Measurements from ENCODE around the gene TOM1. TPM values are rescaled to one million over a fixed set of nuclear protein-coding genes. Genes with fewer than 3 reads are reported as not detected.

The TOM1 gene
- total RNA-seq = 83.2 TPM
- long read RNA-seq, transcript TOM1-214 (3 exons, 849 nt) = minor isoform, 9 of 432 reads
- long read RNA-seq, transcript TOM1-204 (15 exons, 2,390 nt) = minor isoform, 54 of 432 reads
- long read RNA-seq, transcript TOM1-210 (15 exons, 2,389 nt) = major isoform, 250 of 432 reads
- long read RNA-seq, partial matches to known transcripts = 42 of 432 reads
- long read RNA-seq, other reads (novel, unspliced or antisense) = 73 of 432 reads

GRCh38 chr22:35299673-35300499 lies at the start of gene TOM1:
TSS of gene TOM1 (plus strand) at chr22:35299894. CDS start at chr22:35299929, 35 bp downstream.
- DNase-seq (ENCODE audit: low spot score) = peak; percentile 99

- no peak for DNase-seq (ENCODE audit: low spot score)
These were observed 49.5 kb upstream of the TOM1 start for GRCh38 chr22:35250156-35250555.

GRCh38 chr22:35253946-35254345 lies 45.7 kb upstream of the TOM1 start:
- DNase-seq (ENCODE audit: low spot score) = no peak

- no peak for DNase-seq (ENCODE audit: low spot score)
These were observed 42.7 kb upstream of the TOM1 start for GRCh38 chr22:35257002-35257320.

- peak; percentile 95 for DNase-seq (ENCODE audit: low spot score)
These were observed 42.1 kb upstream of the TOM1 start, which contains the start of gene HMGXB4 for GRCh38 chr22:35257321-35258190. TSS of gene HMGXB4 (plus strand) at chr22:35257493. CDS start at chr22:35262391, 4,898 bp downstream.

- DNase-seq (ENCODE audit: low spot score) = no peak
These were observed 41.3 kb upstream of the TOM1 start for GRCh38 chr22:35258191-35258988.

- no peak for DNase-seq (ENCODE audit: low spot score)
These were observed 34.7 kb upstream of the TOM1 start for GRCh38 chr22:35264986-35265385.

- no peak for DNase-seq (ENCODE audit: low spot score)
These were observed 33.4 kb upstream of the TOM1 start for GRCh38 chr22:35266277-35266676.

GRCh38 chr22:35269630-35270029 lies 30.1 kb upstream of the TOM1 start:
- no peak for DNase-seq (ENCODE audit: low spot score)

- DNase-seq (ENCODE audit: low spot score) = no peak
These were observed 25.4 kb upstream of the TOM1 start for GRCh38 chr22:35274154-35274871.

GRCh38 chr22:35275580-35275979 lies 24.1 kb upstream of the TOM1 start:
- no peak for DNase-seq (ENCODE audit: low spot score)

- no peak for DNase-seq (ENCODE audit: low spot score)
These were observed 23.7 kb upstream of the TOM1 start for GRCh38 chr22:35276019-35276418.

GRCh38 chr22:35288116-35288515 lies 11.6 kb upstream of the TOM1 start:
- no peak for DNase-seq (ENCODE audit: low spot score)

- no peak for DNase-seq (ENCODE audit: low spot score)
These were observed 6.9 kb upstream of the TOM1 start for GRCh38 chr22:35292786-35293185.

GRCh38 chr22:35296051-35296450 lies 3.6 kb upstream of the TOM1 start:
- no peak for DNase-seq (ENCODE audit: low spot score)

GRCh38 chr22:35299217-35299672 lies 449 bp upstream of the TOM1 start:
- no peak for DNase-seq (ENCODE audit: low spot score)

- peak; percentile 75 for DNase-seq (ENCODE audit: low spot score)
These were observed 1.7 kb downstream of the TOM1 start for GRCh38 chr22:35301372-35301874.

GRCh38 chr22:35303029-35303624 lies 3.4 kb downstream of the TOM1 start:
- peak; percentile 24 for DNase-seq (ENCODE audit: low spot score)

- peak; percentile 3 for DNase-seq (ENCODE audit: low spot score)
These were observed 5.9 kb downstream of the TOM1 start for GRCh38 chr22:35305525-35306070.

All from mesenteric fat pad (tissue), 1 donor.